ENCODE measurements around the gene SENP1. TPM values are rescaled to one million over a fixed set of nuclear protein-coding genes. Genes with fewer than 3 reads are reported as not detected.
"Not testable (repeated sequence)": the region's sequence is repeated elsewhere in the genome, so short reads cannot be mapped to it uniquely, and the experiment has no call there.

The SENP1 gene
- polyA plus RNA-seq, 2 donors, result 2.7 to 3.9 TPM

DNA sequence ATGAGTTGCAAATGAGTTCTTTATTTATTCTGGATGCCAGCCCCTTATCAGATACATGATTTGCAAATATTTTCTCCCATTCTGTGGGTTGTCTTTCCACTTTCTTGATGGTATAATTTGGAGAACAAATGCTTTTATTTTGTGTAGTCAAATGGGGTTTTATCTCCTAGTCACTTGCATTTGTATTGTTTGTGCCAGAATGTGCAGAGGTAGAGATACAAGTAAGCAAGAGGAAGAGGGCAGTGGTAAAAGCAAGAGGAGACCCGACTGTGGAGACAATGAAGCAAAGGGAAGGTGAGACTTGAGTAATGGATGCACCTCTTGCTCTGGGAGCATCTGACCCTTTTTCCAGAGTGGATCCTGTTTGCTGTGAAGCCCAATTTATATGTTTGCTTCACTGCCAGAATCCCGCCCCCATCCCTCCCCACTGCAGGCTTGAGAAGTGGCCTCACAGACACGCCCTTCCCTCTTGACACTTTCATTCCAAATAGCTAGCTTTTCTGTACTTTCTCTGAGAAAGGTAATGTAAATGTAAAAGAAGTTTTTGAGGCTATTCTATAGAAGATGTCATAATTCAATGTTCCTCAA is 12.5 kb upstream of the SENP1 start:
- Histone ChIP-seq H3K27me3 (ENCODE audit: control insufficient read depth in 1 of 2, insufficient read depth in 2 of 2, low read length in 2 of 2) (no peaks in the 10 kb centered on the region), H3K4me3 (ENCODE audit: low read depth in 1 of 2, low read length in 2 of 2) (peak overlapping the region in 1 of 2 donors; percentile 89), H3K4me1 (ENCODE audit: control insufficient read depth in 2 of 2, insufficient read depth in 2 of 2, low read length in 1 of 2) (no peaks in the 10 kb centered on the region), H3K9me3 (ENCODE audit: control insufficient read depth in 2 of 2, insufficient read depth in 1 of 2, low read depth in 1 of 2, low read length in 1 of 2) (no peaks in the 10 kb centered on the region), H3K27ac (ENCODE audit: low read depth in 2 of 2, low read length in 1 of 2) (no peak overlapping the region), H3K36me3 (ENCODE audit: control insufficient read depth in 2 of 2, insufficient read depth in 2 of 2, low read length in 1 of 2) (no peaks in the 10 kb centered on the region)
- 28 to 37% methylated on average over 3 of the region's 3 CpGs for WGBS, 2 donors

GRCh38 chr12:48115957-48116356 is 10.1 kb upstream of the SENP1 start:
- Histone ChIP-seq H3K27ac (ENCODE audit: low read depth in 2 of 2, low read length in 1 of 2) (no peak overlapping the region), H3K27me3 (ENCODE audit: control insufficient read depth in 1 of 2, insufficient read depth in 2 of 2, low read length in 2 of 2) (no peaks in the 10 kb centered on the region), H3K4me3 (ENCODE audit: low read depth in 1 of 2, low read length in 2 of 2) (no peak overlapping the region), H3K4me1 (ENCODE audit: control insufficient read depth in 2 of 2, insufficient read depth in 2 of 2, low read length in 1 of 2) (no peaks in the 10 kb centered on the region), H3K9me3 (ENCODE audit: control insufficient read depth in 2 of 2, insufficient read depth in 1 of 2, low read depth in 1 of 2, low read length in 1 of 2) (no peaks in the 10 kb centered on the region), H3K36me3 (ENCODE audit: control insufficient read depth in 2 of 2, insufficient read depth in 2 of 2, low read length in 1 of 2) (no peaks in the 10 kb centered on the region)
- WGBS, 2 donors, result 92 to 96% methylated on average over 1 of the region's 1 CpG

DNA sequence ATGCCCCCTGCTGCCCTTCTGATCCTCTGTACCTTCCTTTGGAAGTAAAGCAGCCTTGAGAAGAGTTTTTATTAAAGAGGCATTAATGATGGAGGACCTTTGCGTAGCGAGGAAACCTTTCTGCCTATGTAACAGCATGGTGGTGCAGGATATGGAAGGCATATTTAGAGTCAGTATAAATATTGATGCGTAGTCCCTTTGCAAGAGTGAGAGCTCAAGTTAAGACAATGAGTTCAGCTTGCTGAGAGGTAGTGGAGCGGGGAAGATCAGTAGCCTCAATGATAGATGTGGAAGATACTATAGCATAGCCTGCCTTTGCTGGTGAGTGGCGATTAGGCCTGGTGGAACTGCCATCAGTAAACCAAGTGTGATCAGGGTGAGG is 5.4 kb upstream of the SENP1 start:
- 95 to 96% methylated on average over 5 of the region's 5 CpGs for WGBS, 2 donors
- not testable (repeated sequence) for H3K4me1 ChIP-seq (ENCODE audit: control insufficient read depth in 2 of 2, insufficient read depth in 2 of 2, low read length in 1 of 2); H3K36me3 ChIP-seq (ENCODE audit: control insufficient read depth in 2 of 2, insufficient read depth in 2 of 2, low read length in 1 of 2); H3K9me3 ChIP-seq (ENCODE audit: control insufficient read depth in 2 of 2, insufficient read depth in 1 of 2, low read depth in 1 of 2, low read length in 1 of 2); H3K27me3 ChIP-seq (ENCODE audit: control insufficient read depth in 1 of 2, insufficient read depth in 2 of 2, low read length in 2 of 2); H3K4me3 ChIP-seq (ENCODE audit: low read depth in 1 of 2, low read length in 2 of 2); H3K27ac ChIP-seq (ENCODE audit: low read depth in 2 of 2, low read length in 1 of 2)

DNA sequence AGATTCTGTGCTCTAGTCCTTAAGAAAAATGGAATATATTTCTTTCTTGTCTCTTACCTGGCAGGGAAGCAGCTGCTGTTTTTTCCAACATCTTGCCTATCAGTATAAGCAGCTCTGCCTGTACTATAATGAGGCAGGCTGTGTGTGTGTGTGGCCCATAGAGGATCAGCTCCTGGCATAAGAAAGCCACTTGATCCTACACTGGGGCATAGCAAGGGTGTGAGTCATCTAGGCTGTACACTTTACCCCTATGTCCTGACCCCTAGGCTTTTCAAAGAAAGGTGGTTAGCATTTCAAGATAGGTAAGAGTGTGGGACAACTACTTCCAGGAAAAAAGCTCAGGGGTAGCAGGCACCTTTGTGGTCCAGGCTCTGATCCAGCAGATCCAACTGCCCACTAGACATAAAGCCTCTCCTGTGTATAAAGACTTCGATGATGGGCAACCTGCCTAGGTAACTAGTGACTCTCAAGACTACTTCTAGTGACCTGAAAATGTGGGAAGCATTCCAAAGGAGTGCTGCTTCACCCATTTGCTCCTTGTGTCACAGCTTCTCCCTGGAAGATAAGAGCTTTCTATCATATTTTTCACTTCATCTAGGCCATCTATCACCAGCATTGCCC is 4.9 kb upstream of the SENP1 start:
- Histone ChIP-seq H3K9me3 (ENCODE audit: control insufficient read depth in 2 of 2, insufficient read depth in 1 of 2, low read depth in 1 of 2, low read length in 1 of 2) (no peaks in the 10 kb centered on the region), H3K36me3 (ENCODE audit: control insufficient read depth in 2 of 2, insufficient read depth in 2 of 2, low read length in 1 of 2) (no peaks in the 10 kb centered on the region), H3K27me3 (ENCODE audit: control insufficient read depth in 1 of 2, insufficient read depth in 2 of 2, low read length in 2 of 2) (no peaks in the 10 kb centered on the region), H3K4me3 (ENCODE audit: low read depth in 1 of 2, low read length in 2 of 2) (no peak overlapping the region), H3K27ac (ENCODE audit: low read depth in 2 of 2, low read length in 1 of 2) (no peak overlapping the region), H3K4me1 (ENCODE audit: control insufficient read depth in 2 of 2, insufficient read depth in 2 of 2, low read length in 1 of 2) (no peaks in the 10 kb centered on the region)
- 82 to 90% methylated on average over 1 of the region's 1 CpG for WGBS, 2 donors

- no peaks in the 10 kb centered on the region for H3K4me1 ChIP-seq (ENCODE audit: control insufficient read depth in 2 of 2, insufficient read depth in 2 of 2, low read length in 1 of 2)
- H3K4me3 ChIP-seq (ENCODE audit: low read depth in 1 of 2, low read length in 2 of 2), result no peak overlapping the region
- no peaks in the 10 kb centered on the region for H3K9me3 ChIP-seq (ENCODE audit: control insufficient read depth in 2 of 2, insufficient read depth in 1 of 2, low read depth in 1 of 2, low read length in 1 of 2)
- H3K36me3 ChIP-seq (ENCODE audit: control insufficient read depth in 2 of 2, insufficient read depth in 2 of 2, low read length in 1 of 2), result no peaks in the 10 kb centered on the region
- no peak overlapping the region for H3K27ac ChIP-seq (ENCODE audit: low read depth in 2 of 2, low read length in 1 of 2)
- H3K27me3 ChIP-seq (ENCODE audit: control insufficient read depth in 1 of 2, insufficient read depth in 2 of 2, low read length in 2 of 2), result no peaks in the 10 kb centered on the region
Observed at GRCh38 chr12:48109424-48109823, 3.5 kb upstream of the SENP1 start.

- H3K9me3 ChIP-seq (ENCODE audit: control insufficient read depth in 2 of 2, insufficient read depth in 1 of 2, low read depth in 1 of 2, low read length in 1 of 2), result no peaks in the 10 kb centered on the region
- peak overlapping the region; percentile 89 to 96 for H3K27ac ChIP-seq (ENCODE audit: low read depth in 2 of 2, low read length in 1 of 2)
- H3K36me3 ChIP-seq (ENCODE audit: control insufficient read depth in 2 of 2, insufficient read depth in 2 of 2, low read length in 1 of 2), result no peaks in the 10 kb centered on the region
- 67 to 71% methylated on average over 5 of the region's 5 CpGs for WGBS, 2 donors
- no peaks in the 10 kb centered on the region for H3K27me3 ChIP-seq (ENCODE audit: control insufficient read depth in 1 of 2, insufficient read depth in 2 of 2, low read length in 2 of 2)
- no peaks in the 10 kb centered on the region for H3K4me1 ChIP-seq (ENCODE audit: control insufficient read depth in 2 of 2, insufficient read depth in 2 of 2, low read length in 1 of 2)
- peak overlapping the region in 1 of 2 donors; percentile 97 for H3K4me3 ChIP-seq (ENCODE audit: low read depth in 1 of 2, low read length in 2 of 2)
Observed at GRCh38 chr12:48106681-48107613, 1.1 kb upstream of the SENP1 start.

DNA sequence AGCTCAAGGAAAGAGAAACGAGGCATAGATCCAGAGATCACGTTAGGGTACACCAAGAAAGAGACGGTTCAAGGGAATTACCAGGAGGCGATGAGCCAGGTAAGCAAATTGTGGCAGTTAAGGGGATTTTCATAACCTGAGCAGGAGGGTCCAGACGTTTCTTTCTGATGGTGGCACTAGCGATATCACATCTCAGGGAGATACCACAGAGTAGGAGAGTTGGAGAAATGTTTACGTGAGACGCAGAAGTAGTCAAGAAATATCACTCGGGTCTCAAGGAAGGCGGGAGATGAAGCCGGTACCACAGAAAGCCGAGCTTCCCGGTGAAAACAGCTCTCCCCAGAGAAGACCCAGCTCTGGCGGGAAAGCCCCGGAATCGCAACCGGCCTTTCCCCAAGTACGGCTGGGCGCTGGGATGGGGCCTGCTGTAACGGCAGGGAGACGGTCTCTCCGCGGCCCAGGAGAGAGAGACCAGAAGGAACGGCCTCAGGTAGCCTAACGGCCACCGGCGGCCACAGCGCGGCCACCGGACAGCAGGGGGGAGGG is 485 bp downstream of the SENP1 start:
- Histone ChIP-seq H3K27ac (ENCODE audit: low read depth in 2 of 2, low read length in 1 of 2) (peak overlapping the region; percentile 89 to 96), H3K4me3 (ENCODE audit: low read depth in 1 of 2, low read length in 2 of 2) (peak overlapping the region; percentile 76 to 97), H3K4me1 (ENCODE audit: control insufficient read depth in 2 of 2, insufficient read depth in 2 of 2, low read length in 1 of 2) (no peaks in the 10 kb centered on the region), H3K36me3 (ENCODE audit: control insufficient read depth in 2 of 2, insufficient read depth in 2 of 2, low read length in 1 of 2) (no peaks in the 10 kb centered on the region), H3K9me3 (ENCODE audit: control insufficient read depth in 2 of 2, insufficient read depth in 1 of 2, low read depth in 1 of 2, low read length in 1 of 2) (no peaks in the 10 kb centered on the region), H3K27me3 (ENCODE audit: control insufficient read depth in 1 of 2, insufficient read depth in 2 of 2, low read length in 2 of 2) (no peaks in the 10 kb centered on the region)
- WGBS, 2 donors, result 0% methylated on average over 27 to 30 of the region's 30 CpGs

DNA sequence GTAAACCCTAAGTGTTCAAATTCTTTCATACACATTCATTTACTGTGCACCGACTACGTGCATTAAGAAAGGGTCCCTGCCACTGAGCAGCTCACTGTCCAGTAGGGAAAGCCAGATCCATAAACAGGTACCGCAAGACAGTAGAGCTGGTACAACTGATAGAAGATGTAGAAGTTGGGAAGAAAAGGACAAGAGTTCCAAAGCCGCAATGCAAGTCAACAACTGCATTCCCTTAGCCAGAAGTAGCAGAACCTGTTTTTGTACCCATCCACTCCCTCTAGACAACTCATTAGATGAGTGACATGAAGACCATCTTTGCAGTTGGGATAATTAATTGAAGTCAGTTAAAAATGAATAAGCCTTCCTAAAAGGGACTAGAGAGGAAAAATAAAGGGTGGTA is 1.3 kb downstream of the SENP1 start:
- H3K27ac ChIP-seq (ENCODE audit: low read depth in 2 of 2, low read length in 1 of 2), result no peak overlapping the region
- H3K36me3 ChIP-seq (ENCODE audit: control insufficient read depth in 2 of 2, insufficient read depth in 2 of 2, low read length in 1 of 2), result no peaks in the 10 kb centered on the region
- no peaks in the 10 kb centered on the region for H3K9me3 ChIP-seq (ENCODE audit: control insufficient read depth in 2 of 2, insufficient read depth in 1 of 2, low read depth in 1 of 2, low read length in 1 of 2)
- peak overlapping the region in 1 of 2 donors; percentile 97 for H3K4me3 ChIP-seq (ENCODE audit: low read depth in 1 of 2, low read length in 2 of 2)
- H3K27me3 ChIP-seq (ENCODE audit: control insufficient read depth in 1 of 2, insufficient read depth in 2 of 2, low read length in 2 of 2), result no peaks in the 10 kb centered on the region
- no peaks in the 10 kb centered on the region for H3K4me1 ChIP-seq (ENCODE audit: control insufficient read depth in 2 of 2, insufficient read depth in 2 of 2, low read length in 1 of 2)
- WGBS, 2 donors, result 56 to 57% methylated on average over 4 of the region's 4 CpGs

GRCh38 chr12:48092611-48093010 is 13.3 kb downstream of the SENP1 start:
- Histone ChIP-seq H3K27ac (ENCODE audit: low read depth in 2 of 2, low read length in 1 of 2) (no peak overlapping the region), H3K4me1 (ENCODE audit: control insufficient read depth in 2 of 2, insufficient read depth in 2 of 2, low read length in 1 of 2) (no peaks in the 10 kb centered on the region), H3K27me3 (ENCODE audit: control insufficient read depth in 1 of 2, insufficient read depth in 2 of 2, low read length in 2 of 2) (no peaks in the 10 kb centered on the region), H3K4me3 (ENCODE audit: low read depth in 1 of 2, low read length in 2 of 2) (no peak overlapping the region), H3K36me3 (ENCODE audit: control insufficient read depth in 2 of 2, insufficient read depth in 2 of 2, low read length in 1 of 2) (peaks cover 2 to 3% of the 10 kb centered on the region in 2 donors), H3K9me3 (ENCODE audit: control insufficient read depth in 2 of 2, insufficient read depth in 1 of 2, low read depth in 1 of 2, low read length in 1 of 2) (no peaks in the 10 kb centered on the region)
- 75 to 84% methylated on average over 1 of the region's 1 CpG for WGBS, 2 donors

Data from esophagus (tissue), 2 donors.